AG04450 (cell line): ENCODE data around the gene MRPL27. TPM values are rescaled to one million over a fixed set of nuclear protein-coding genes. Genes with fewer than 3 reads are reported as not detected.

Source experiments
- CTCF ChIA-PET: fragments of 300-600, 350-600 bp; formaldehyde crosslinking; extraction: SDS; loops from one replicate; lab custom pipeline; 2022; ENCODE audit warnings: antibody characterized with exemption, inconsistent platforms; lab: Charles Lee
- POLR2A ChIA-PET: fragments of 350-600 bp; formaldehyde crosslinking; extraction: SDS; loops from one replicate; lab custom pipeline; 2021; ENCODE audit warnings: antibody characterized with exemption, inconsistent platforms; lab: Yijun Ruan, JAX
- DNase-seq: peaks from one replicate; pipeline ENCODE4 v3.0.0-alpha.2; 2011; ENCODE audit warnings: low read depth, low spot score
- H3K27ac ChIP-seq: one replicate; pipeline ENCODE4 v1.5.1; 2012; ENCODE audit warnings: low read depth, low read length, control low read depth
- H3K27me3 ChIP-seq: one replicate; pipeline ENCODE4 v1.6.0; 2012; ENCODE audit warnings: low read length; ENCODE audit not compliant: control insufficient read depth, insufficient read depth
- H3K4me3 ChIP-seq: 2 replicates; pipeline ENCODE4 v1.5.1; 2011; ENCODE audit warnings: mild to moderate bottlenecking, low read depth, low read length, control low read depth
- H3K9me3 ChIP-seq: 2 replicates; pipeline ENCODE4 v1.5.1; 2012; ENCODE audit warnings: low read length; ENCODE audit not compliant: control insufficient read depth, insufficient read depth
- polyA plus RNA-seq: library from polyadenylated mRNA; depleted of rRNA; stranded (reverse); fragments of >200 nt; gene quantifications from 2 replicates; pipeline ENCODE4 v1.2.3, GENCODE V29; 2011
- TF ChIP-seq, protein P1 (sequence below): IDR thresholded peaks from 2 replicates; pipeline ENCODE4 v1.5.1; 2011; ENCODE audit warnings: low read depth, low read length, control low read depth, inconsistent platforms

The MRPL27 gene
- polyA plus RNA-seq, 1 experiment = 106 TPM

DNA sequence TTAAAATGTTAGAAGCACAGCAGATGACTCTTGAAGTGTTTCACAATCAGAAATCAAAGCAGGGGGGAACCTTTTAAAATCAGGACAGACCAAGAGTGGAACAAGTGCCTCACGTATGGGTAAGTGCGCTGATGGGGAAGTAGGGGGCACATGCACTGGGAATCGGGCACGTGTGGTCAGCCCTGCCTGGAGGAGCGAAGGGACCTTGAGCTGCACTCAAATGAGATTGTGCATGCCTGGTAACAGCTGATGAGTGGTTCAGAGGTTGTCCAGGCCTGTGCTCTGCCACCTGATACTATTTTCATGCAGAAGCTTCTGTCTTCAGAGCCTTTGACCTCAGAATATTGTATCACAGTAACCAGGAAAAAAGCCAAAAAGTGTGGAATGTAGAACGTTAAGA is 40.8 kb downstream of the MRPL27 start:
- Histone ChIP-seq H3K4me3 (no peak overlapping the region), H3K9me3 (no peaks in the 10 kb centered on the region; the same call in 1 of the 2 replicates), H3K27ac (no peak overlapping the region), H3K27me3 (peaks cover 2% of the 10 kb centered on the region)
- TF ChIP-seq, protein P1, sequence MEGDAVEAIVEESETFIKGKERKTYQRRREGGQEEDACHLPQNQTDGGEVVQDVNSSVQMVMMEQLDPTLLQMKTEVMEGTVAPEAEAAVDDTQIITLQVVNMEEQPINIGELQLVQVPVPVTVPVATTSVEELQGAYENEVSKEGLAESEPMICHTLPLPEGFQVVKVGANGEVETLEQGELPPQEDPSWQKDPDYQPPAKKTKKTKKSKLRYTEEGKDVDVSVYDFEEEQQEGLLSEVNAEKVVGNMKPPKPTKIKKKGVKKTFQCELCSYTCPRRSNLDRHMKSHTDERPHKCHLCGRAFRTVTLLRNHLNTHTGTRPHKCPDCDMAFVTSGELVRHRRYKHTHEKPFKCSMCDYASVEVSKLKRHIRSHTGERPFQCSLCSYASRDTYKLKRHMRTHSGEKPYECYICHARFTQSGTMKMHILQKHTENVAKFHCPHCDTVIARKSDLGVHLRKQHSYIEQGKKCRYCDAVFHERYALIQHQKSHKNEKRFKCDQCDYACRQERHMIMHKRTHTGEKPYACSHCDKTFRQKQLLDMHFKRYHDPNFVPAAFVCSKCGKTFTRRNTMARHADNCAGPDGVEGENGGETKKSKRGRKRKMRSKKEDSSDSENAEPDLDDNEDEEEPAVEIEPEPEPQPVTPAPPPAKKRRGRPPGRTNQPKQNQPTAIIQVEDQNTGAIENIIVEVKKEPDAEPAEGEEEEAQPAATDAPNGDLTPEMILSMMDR = no peak
- CTCF ChIA-PET = interaction anchor here (0.5 to 2.3 kb wide), 3 partner anchors 30 to 215 kb away, joined by 3 to 11 read pairs (median 9); no protein-coding TSS in a partner anchor
- POLR2A ChIA-PET = interaction anchor here (0.7 kb wide), 1 partner anchor 245 kb away, joined by 4 read pairs; no protein-coding TSS in a partner anchor
- no peak for DNase-seq

DNA sequence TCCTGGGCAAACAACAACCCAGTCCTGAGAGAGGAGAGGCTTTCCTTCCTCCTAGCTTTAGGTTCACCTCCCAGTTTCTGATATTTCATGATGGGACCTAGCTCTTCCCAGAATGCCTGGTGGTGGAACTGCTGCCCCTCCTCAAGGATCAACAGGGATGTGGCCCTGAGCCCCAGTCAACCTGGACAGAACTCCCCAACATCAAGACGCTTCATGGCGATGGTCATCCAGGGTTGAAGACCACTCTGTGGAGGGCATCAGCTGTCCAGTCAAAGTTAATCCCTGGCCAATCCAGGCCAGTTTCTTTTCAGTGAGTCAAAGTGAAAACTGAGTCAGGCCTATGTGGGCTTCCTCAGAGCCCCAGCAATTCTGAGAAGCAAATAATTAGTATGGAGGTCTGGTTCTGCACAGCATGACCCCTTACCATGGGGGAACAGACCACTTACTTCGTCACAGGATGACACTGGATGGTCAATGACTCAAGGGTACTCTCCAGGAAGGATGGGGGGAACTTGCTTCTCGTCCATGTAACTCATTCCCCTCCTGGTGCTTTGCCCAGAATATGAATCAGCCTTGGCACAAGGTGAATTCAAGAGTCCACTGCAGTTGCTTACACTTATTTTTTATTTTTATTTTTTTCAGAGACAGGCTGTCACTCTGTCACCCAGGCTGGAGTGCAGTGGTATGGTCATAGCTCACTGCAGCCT is 41.7 kb downstream of the MRPL27 start:
- Histone ChIP-seq H3K27ac (peak overlapping the region; percentile 31), H3K9me3 (no peaks in the 10 kb centered on the region; the same call in 1 of the 2 replicates), H3K27me3 (peaks cover 2% of the 10 kb centered on the region), H3K4me3 (no peak overlapping the region)
- DNase-seq = peak; percentile 63
- ChIA-PET POLR2A (no interaction called here), CTCF (interaction anchor here (0.5 to 2.3 kb wide), 2 partner anchors 31 to 33 kb away, joined by 3 to 9 read pairs; no protein-coding TSS in a partner anchor)
- TF ChIP-seq, protein P1 = no peak

DNA sequence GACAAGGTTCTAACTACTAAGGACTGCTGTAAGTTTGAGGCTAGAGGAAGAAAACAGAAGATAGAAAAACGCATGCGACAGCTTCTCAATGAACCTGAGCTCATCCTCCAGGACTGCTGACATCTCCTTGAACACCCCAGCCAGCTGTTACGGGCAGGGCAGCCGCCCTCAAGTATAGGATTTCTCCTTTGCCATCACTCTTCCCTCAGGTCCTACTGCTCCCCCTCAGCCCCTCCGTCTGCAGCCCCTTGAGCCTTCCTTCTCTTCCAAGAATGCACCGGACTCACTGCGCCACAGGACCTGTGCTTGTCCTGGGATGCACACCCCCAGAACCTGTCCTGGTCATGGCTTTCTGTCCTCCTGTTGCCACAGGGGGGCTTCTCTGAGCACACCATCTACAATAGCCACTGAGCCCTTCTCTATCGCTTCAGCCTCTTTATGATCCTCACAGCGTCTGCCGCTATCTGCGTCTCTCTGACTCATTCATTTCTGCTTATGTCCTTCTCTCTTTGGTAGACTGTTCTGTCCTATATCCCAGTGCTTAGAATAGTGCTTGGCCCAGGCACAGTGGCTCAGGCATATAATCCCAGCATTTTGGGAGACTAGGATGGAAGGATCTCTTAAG is 42.7 kb downstream of the MRPL27 start:
- H3K4me3 ChIP-seq = no peak overlapping the region
- TF ChIP-seq, protein P1 = no peak
- no peak for DNase-seq
- no peak overlapping the region for H3K27ac ChIP-seq
- no peaks in the 10 kb centered on the region; the same call in 1 of the 2 replicates for H3K9me3 ChIP-seq
- ChIA-PET POLR2A (no interaction called here), CTCF (no interaction called here)
- H3K27me3 ChIP-seq = peaks cover 4% of the 10 kb centered on the region

DNA sequence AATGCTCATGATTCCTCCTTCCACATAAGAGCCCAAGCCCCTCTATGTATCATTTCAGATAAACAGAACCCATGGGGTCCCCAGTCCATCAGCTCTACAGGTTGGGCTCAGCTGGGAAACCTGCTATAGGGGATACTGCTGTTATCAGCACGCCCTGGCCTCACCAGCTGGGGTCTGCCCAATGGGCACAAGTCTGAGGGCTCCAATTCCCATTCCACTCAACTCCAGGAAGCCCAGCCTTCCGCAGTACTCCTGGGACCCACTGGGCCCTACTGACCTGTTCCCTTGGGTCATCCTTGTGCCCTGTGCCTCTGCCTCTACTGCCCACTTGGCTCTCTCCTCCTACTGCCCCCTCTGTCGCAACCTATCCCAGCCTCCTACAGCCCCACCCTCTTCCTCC is 43.3 kb downstream of the MRPL27 start:
- Histone ChIP-seq H3K27me3 (peaks cover 4% of the 10 kb centered on the region), H3K4me3 (no peak overlapping the region), H3K27ac (no peak overlapping the region), H3K9me3 (no peaks in the 10 kb centered on the region; the same call in 1 of the 2 replicates)
- DNase-seq = no peak
- TF ChIP-seq, protein P1 = no peak
- ChIA-PET CTCF (interaction anchor here (1.5 kb wide), 1 partner anchor 32 kb away, joined by 3 read pairs; no protein-coding TSS in a partner anchor), POLR2A (no interaction called here)
